Testis (tissue), 3 donors: ENCODE measurements around the gene FARS2. TPM values are rescaled to one million over a fixed set of nuclear protein-coding genes. Genes with fewer than 3 reads are reported as not detected.

ENCODE experiments used
- DNase-seq: peaks from one replicate; pipeline ENCODE4 v3.0.0-alpha.2; 2019
- H3K27ac ChIP-seq, 2 donors: fragments of 200-600 bp; sonication (generic); one replicate each; pipeline ENCODE4 v1.5.1; 2019
- H3K27me3 ChIP-seq: fragments of 200-600 bp; sonication (generic); one replicate; pipeline ENCODE4 v1.5.1; 2019
- H3K36me3 ChIP-seq: fragments of 200-600 bp; sonication (generic); one replicate; pipeline ENCODE4 v1.5.1; 2017; ENCODE audit warnings: low read depth; ENCODE audit errors: missing control alignments
- H3K4me1 ChIP-seq: fragments of 200-600 bp; sonication (generic); one replicate; pipeline ENCODE4 v1.5.1; 2019
- H3K4me3 ChIP-seq, 2 donors: fragments of 200-600 bp; sonication (generic); one replicate each; pipeline ENCODE4 v1.5.1; 2017 to 2019
- H3K9me3 ChIP-seq: fragments of 200-600 bp; sonication (generic); one replicate; pipeline ENCODE4 v1.5.1; 2017
- POLR2A ChIP-seq: fragments of 450-650 bp; IDR thresholded peaks from one replicate; pipeline ENCODE4 v1.6.1; 2017; ENCODE audit warnings: antibody characterized with exemption, mild to moderate bottlenecking, moderate library complexity
- WGBS, 2 donors: methylation state at CpG; one replicate each; pipeline ENCODE4 v1.1.5; 2018; 5-methylcytosine and 5-hydroxymethylcytosine counted together
- intact Hi-C: fragments of 100-400 bp; cut with DNase I; formaldehyde crosslinking; loops from one replicate; pipeline ENCODE4 v1.15.1; 2023; ENCODE audit warnings: low total_unique reads
- polyA plus RNA-seq: library from polyadenylated mRNA; stranded (reverse); fragments of 350-450 nt; fragmentation: Illumina TruSeq; extraction: RNeasy Lipid Tissue Mini Kit (QIAGEN cat#74804); gene quantifications from one replicate; pipeline ENCODE4 v1.2.3, GENCODE V29; 2014; ENCODE audit warnings: low read depth, low replicate concordance; ENCODE audit not compliant: insufficient read depth
- total RNA-seq, 2 donors: library from RNA; depleted of rRNA; stranded (reverse); fragments of >200 nt; gene quantifications; one replicate each; pipeline ENCODE4 v1.2.3, GENCODE V29; 2016
- TF ChIP-seq, protein P1 (sequence below), 3 experiments: fragments of 450-650 bp in 2 of 3; fragments of 200-600 bp in 1 of 3; sonication (generic) in 1 of 3; IDR thresholded peaks; one replicate each; pipeline ENCODE4 v1.5.1; 2016 to 2019; ENCODE audit warnings: antibody characterized with exemption in 3 of 3, mild to moderate bottlenecking in 2 of 3, moderate library complexity in 1 of 3

FARS2 gene
- total and polyA plus RNA-seq, 3 donors from 2014 or later, result 15.4 to 26.8 (median 22.1) TPM

DNA sequence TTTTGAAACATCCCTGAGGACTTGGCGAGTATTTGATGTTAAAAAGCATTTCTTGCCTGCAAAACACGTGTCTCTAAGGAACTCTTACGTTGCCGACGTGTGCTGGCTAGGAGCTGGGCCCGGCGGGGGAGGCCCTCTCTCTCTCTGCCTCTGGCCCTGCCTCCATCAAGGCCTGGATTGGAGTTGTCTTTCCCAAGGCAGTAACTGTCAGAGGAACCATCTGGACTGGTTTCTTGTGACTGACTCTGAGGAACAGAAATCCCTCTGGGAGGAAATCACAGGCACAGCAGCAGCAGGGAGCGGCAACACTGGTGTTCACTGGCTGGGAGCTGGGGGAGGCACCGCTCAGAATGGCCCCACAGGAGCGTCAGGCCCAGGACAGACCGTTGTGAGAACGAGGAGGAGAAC, 501.3 kb downstream of the FARS2 start:
- Histone ChIP-seq H3K27me3 (no peaks in the 10 kb centered on the region), H3K4me3 (no peak overlapping the region), H3K36me3 (no peaks in the 10 kb centered on the region), H3K27ac (no peak overlapping the region), H3K9me3 (no peaks in the 10 kb centered on the region), H3K4me1 (peaks cover 15% of the 10 kb centered on the region)
- intact Hi-C loops, result no loop called here
- no peak for DNase-seq
- no peak for TF ChIP-seq POLR2A
- TF ChIP-seq, protein P1, sequence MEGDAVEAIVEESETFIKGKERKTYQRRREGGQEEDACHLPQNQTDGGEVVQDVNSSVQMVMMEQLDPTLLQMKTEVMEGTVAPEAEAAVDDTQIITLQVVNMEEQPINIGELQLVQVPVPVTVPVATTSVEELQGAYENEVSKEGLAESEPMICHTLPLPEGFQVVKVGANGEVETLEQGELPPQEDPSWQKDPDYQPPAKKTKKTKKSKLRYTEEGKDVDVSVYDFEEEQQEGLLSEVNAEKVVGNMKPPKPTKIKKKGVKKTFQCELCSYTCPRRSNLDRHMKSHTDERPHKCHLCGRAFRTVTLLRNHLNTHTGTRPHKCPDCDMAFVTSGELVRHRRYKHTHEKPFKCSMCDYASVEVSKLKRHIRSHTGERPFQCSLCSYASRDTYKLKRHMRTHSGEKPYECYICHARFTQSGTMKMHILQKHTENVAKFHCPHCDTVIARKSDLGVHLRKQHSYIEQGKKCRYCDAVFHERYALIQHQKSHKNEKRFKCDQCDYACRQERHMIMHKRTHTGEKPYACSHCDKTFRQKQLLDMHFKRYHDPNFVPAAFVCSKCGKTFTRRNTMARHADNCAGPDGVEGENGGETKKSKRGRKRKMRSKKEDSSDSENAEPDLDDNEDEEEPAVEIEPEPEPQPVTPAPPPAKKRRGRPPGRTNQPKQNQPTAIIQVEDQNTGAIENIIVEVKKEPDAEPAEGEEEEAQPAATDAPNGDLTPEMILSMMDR (IDR thresholded peaks at IDR 0.05), result no peak
- 56 to 70% methylated on average over 12 of the region's 12 CpGs for WGBS, 2 donors

DNA sequence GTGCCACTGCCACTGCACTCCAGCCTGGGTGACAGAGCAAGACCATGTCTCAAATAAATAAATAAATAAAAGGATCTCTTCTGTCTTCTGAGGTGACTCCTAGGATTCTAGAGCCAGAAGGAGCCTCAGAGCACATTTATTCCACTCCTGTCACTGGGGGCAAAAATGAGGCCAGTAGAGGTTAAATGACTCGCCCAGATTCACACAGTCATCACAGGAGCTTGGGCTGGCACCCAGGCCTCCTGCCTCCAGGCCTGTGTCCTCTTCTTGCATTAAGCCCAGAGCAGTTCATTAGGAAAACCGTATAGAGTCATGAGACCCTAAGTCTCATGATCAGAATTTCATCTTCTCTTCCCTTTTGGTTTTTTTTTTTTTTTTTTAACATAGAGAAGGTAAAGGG, 502.1 kb downstream of the FARS2 start:
- Histone ChIP-seq H3K4me3 (no peak overlapping the region), H3K27ac (no peak overlapping the region), H3K27me3 (no peaks in the 10 kb centered on the region), H3K9me3 (no peaks in the 10 kb centered on the region), H3K36me3 (no peaks in the 10 kb centered on the region), H3K4me1 (peaks cover 15% of the 10 kb centered on the region)
- TF ChIP-seq, protein P1 (IDR thresholded peaks at IDR 0.05), result no peak
- no peak for TF ChIP-seq POLR2A
- 91% methylated on average over 2 of the region's 2 CpGs for WGBS, 2 donors
- intact Hi-C loops, result no loop called here
- DNase-seq, result no peak

DNA sequence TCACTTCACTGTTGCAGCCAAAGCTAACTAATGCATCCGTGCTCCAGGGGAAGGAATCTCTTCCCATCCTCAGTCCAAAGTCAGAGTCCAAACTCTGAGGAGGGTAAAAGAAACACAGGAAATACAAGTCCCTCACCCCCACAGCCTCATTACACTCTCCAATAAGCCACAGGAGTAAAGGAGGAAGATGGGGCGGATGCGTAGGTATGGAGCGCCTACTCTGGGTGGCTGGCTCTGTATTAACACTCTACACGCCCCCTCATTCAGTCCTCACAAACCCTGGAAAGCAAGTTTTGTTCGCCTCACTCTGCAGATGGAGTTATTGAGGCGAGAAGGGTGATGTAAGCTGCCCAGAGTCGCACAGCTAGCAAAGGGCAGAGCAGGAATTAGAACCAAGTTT, 502.6 kb downstream of the FARS2 start:
- Histone ChIP-seq H3K36me3 (no peaks in the 10 kb centered on the region), H3K4me1 (peaks cover 15% of the 10 kb centered on the region), H3K27ac (no peak overlapping the region), H3K27me3 (no peaks in the 10 kb centered on the region), H3K4me3 (no peak overlapping the region), H3K9me3 (no peaks in the 10 kb centered on the region)
- TF ChIP-seq, protein P1 (IDR thresholded peaks at IDR 0.05), result no peak
- no peak for TF ChIP-seq POLR2A
- WGBS, 2 donors, result 80 to 87% methylated on average over 8 of the region's 8 CpGs
- DNase-seq, result no peak
- intact Hi-C loops, result no loop called here

GRCh38 chr6:5764401-5764955, 503.2 kb downstream of the FARS2 start:
- H3K4me1 ChIP-seq, result peaks cover 15% of the 10 kb centered on the region

More at GRCh38 chr6:5764401-5764955, 503.2 kb downstream of the FARS2 start:
- intact Hi-C loops, result no loop called here
- H3K4me3 ChIP-seq, result no peak overlapping the region
- H3K36me3 ChIP-seq, result no peaks in the 10 kb centered on the region
- TF ChIP-seq, protein P1 (IDR thresholded peaks at IDR 0.05), result no peak
- no peak for TF ChIP-seq POLR2A
- H3K27me3 ChIP-seq, result no peaks in the 10 kb centered on the region
- WGBS, 2 donors, result 74 to 76% methylated on average over 8 to 9 of the region's 9 CpGs
- no peak for DNase-seq
- no peak overlapping the region for H3K27ac ChIP-seq
- H3K9me3 ChIP-seq, result no peaks in the 10 kb centered on the region
